Mucosa of descending colon (tissue), 3 donors: ENCODE results near the gene ZKSCAN5. TPM values are rescaled to one million over a fixed set of nuclear protein-coding genes. Genes with fewer than 3 reads are reported as not detected.

Experiments
- ATAC-seq: fragments of 200-7000 bp; cut with Tn5 transposase; one replicate; pipeline ENCODE4 v1.9.1; 2020; ENCODE audit warnings: mild to moderate bottlenecking, moderate library complexity
- DNase-seq, 3 donors: peaks; one replicate each; pipeline ENCODE4 v3.0.0-alpha.2; 2020
- H3K36me3 ChIP-seq: fragments of 200-600 bp; one replicate; pipeline ENCODE4 v1.8.0; 2021; ENCODE audit warnings: low read depth, mild to moderate bottlenecking
- H3K4me1 ChIP-seq: fragments of 200-600 bp; one replicate; pipeline ENCODE4 v1.8.0; 2021; ENCODE audit warnings: low read depth, mild to moderate bottlenecking
- H3K4me3 ChIP-seq: fragments of 200-600 bp; one replicate; pipeline ENCODE4 v1.8.0; 2021; ENCODE audit warnings: mild to moderate bottlenecking
- H3K9me3 ChIP-seq: fragments of 200-600 bp; one replicate; pipeline ENCODE4 v1.8.0; 2021; ENCODE audit warnings: mild to moderate bottlenecking
- intact Hi-C, 2 donors: fragments of 100-400 bp; cut with DNase I in 1 of 2; cut with micrococcal nuclease in 1 of 2; formaldehyde crosslinking; loops; one replicate each; pipeline versions ENCODE4 v1.11.0 to v1.11.1; 2022; cut with DNase I, micrococcal nuclease
- total RNA-seq, 3 donors: library from RNA; stranded (reverse); fragmentation: NEBNext Ultra II Directional in 2 of 3; extraction: Animal tissue kit (Norgen Biotek cat#: 25700) in 2 of 3; gene quantifications; one replicate each; pipeline versions ENCODE4 v1.2.1 to v1.2.4, GENCODE V29; 2021 to 2023
- TF ChIP-seq, protein P1 (sequence below): fragments of 200-600 bp; IDR thresholded peaks from one replicate; pipeline ENCODE4 v1.8.0; 2022; ENCODE audit warnings: antibody characterized with exemption, mild to moderate bottlenecking
- donor health status: DM: no; HTN: no; CAD: no; lungs with moderate emphysema.
- donor health status: DM: no; HTN: no; CAD: no.
- donor health status: DM: no; HTN: yes; CAD: no.

Gene ZKSCAN5
- total RNA-seq, 3 donors from 2014 or later = 5.9 to 10.0 (median 6.4) TPM

DNA sequence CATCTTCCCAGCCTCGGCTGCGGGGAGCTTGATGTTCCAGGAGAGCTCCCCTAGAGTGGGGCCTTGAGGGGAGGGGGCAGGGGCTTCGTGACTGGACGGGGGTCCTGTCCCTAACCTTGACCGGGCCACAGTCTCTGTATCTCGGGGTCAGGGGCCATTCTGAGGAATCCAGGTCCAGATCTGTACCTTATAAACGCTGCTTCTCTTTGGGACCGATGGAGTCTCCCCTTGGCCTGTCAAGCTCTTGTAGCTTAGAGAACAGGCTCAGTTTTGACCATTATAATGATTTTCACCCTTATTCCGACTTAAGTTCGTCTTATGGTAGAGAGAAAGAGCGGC lies 831 bp downstream of the ZKSCAN5 start:
- no peak for ATAC-seq
- intact Hi-C loops = no loop called here
- Histone ChIP-seq H3K4me3 (peak overlapping the region; percentile 59), H3K9me3 (no peaks in the 10 kb centered on the region), H3K36me3 (no peaks in the 10 kb centered on the region), H3K4me1 (peaks cover 37% of the 10 kb centered on the region)
- DNase-seq = no peak
- TF ChIP-seq, protein P1, sequence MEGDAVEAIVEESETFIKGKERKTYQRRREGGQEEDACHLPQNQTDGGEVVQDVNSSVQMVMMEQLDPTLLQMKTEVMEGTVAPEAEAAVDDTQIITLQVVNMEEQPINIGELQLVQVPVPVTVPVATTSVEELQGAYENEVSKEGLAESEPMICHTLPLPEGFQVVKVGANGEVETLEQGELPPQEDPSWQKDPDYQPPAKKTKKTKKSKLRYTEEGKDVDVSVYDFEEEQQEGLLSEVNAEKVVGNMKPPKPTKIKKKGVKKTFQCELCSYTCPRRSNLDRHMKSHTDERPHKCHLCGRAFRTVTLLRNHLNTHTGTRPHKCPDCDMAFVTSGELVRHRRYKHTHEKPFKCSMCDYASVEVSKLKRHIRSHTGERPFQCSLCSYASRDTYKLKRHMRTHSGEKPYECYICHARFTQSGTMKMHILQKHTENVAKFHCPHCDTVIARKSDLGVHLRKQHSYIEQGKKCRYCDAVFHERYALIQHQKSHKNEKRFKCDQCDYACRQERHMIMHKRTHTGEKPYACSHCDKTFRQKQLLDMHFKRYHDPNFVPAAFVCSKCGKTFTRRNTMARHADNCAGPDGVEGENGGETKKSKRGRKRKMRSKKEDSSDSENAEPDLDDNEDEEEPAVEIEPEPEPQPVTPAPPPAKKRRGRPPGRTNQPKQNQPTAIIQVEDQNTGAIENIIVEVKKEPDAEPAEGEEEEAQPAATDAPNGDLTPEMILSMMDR = no peak

DNA sequence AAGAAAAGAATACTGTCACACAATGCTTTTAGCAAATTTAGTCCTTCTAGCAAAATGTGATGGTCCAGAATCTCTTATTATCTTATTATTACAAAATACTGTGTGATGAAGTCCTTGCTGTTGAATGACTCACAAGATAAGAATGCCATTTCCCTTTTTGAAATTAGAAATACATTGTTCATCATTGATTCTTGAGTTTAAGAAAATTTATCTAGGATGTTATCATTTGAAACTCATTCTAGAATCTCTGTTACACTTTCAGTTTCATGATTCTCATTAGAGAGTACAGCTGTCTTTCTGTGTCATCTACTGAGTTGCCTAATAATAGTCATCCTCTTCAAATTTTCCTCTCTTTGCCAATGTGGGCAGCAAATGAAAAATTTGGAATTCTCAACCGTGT lies 9.6 kb downstream of the ZKSCAN5 start:
- intact Hi-C loops = no loop called here
- DNase-seq (no peak), ATAC-seq (no peak)
- Histone ChIP-seq H3K4me3 (no peak overlapping the region), H3K4me1 (no peaks in the 10 kb centered on the region), H3K9me3 (no peaks in the 10 kb centered on the region), H3K36me3 (no peaks in the 10 kb centered on the region)
- TF ChIP-seq, protein P1 = no peak

DNA sequence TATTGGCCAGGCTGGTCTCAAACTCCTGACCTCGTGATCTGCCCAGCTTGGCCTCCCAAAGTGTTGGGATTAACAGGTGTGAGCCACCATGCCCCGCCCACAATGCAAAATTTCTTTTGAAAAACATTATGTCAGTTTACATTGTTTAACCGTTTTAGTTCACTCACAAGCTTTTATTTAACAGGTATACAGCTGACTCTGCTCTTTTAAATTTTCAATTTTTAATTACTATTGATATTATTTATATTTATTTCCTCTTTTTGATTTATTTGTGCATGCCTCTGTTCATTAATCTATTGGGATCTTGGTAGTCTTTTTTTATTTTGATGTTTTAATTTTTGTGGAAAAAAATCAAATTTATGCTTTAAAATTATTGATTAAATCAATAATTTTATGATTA lies 16.9 kb downstream of the ZKSCAN5 start:
- Histone ChIP-seq H3K4me1 (no peaks in the 10 kb centered on the region), H3K4me3 (no peak overlapping the region), H3K36me3 (peaks cover 5% of the 10 kb centered on the region), H3K9me3 (no peaks in the 10 kb centered on the region)
- TF ChIP-seq, protein P1 = no peak
- DNase-seq = no peak
- ATAC-seq = no peak
- intact Hi-C loops = no loop called here

DNA sequence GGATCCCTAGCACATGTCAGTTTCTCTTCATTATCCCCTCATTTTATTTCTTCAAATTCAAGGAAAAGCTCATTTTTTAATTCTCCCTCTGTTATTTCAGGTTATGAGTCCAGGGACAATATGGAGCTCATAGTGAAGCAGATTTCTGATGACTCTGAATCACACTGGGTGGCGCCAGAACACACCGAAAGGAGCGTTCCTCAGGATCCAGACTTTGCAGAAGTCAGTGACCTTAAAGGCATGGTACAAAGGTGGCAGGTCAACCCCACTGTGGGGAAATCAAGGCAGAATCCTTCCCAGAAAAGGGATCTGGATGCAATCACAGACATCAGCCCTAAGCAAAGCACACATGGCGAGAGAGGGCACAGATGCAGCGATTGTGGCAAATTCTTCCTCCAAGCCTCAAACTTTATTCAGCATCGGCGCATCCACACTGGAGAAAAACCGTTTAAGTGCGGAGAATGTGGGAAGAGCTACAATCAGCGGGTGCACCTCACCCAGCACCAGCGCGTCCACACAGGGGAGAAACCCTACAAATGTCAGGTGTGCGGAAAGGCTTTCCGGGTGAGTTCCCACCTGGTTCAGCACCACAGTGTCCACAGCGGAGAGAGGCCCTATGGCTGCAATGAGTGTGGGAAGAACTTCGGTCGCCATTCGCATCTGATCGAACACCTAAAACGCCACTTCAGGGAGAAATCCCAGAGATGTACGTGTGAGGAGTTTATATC lies 21.4 kb downstream of the ZKSCAN5 start:
- intact Hi-C loops = no loop called here
- no peaks in the 10 kb centered on the region for H3K4me1 ChIP-seq
- no peak overlapping the region for H3K4me3 ChIP-seq
- peaks cover 5% of the 10 kb centered on the region for H3K36me3 ChIP-seq
- TF ChIP-seq, protein P1 = no peak
- peak in 1 of 3 donors; percentile 32 for DNase-seq
- H3K9me3 ChIP-seq = peaks cover 21% of the 10 kb centered on the region
- peak; percentile 57 for ATAC-seq

DNA sequence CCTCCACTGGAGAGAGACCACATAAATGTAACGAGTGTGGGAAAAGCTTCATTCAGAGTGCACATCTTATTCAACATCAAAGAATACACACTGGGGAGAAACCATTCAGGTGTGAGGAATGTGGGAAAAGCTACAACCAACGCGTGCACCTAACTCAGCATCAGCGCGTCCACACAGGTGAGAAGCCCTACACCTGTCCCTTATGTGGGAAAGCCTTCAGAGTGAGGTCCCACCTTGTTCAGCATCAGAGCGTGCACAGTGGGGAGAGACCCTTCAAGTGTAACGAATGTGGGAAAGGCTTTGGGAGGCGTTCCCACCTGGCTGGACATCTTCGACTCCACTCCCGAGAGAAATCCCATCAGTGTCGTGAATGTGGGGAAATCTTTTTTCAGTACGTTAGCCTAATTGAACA lies 26.9 kb downstream of the ZKSCAN5 start:
- no peak for DNase-seq
- peaks cover 56% of the 10 kb centered on the region for H3K9me3 ChIP-seq
- TF ChIP-seq, protein P1 = no peak
- ATAC-seq = no peak
- H3K36me3 ChIP-seq = peaks cover 8% of the 10 kb centered on the region
- no peak overlapping the region for H3K4me3 ChIP-seq
- H3K4me1 ChIP-seq = no peaks in the 10 kb centered on the region
- intact Hi-C loops = no loop called here

DNA sequence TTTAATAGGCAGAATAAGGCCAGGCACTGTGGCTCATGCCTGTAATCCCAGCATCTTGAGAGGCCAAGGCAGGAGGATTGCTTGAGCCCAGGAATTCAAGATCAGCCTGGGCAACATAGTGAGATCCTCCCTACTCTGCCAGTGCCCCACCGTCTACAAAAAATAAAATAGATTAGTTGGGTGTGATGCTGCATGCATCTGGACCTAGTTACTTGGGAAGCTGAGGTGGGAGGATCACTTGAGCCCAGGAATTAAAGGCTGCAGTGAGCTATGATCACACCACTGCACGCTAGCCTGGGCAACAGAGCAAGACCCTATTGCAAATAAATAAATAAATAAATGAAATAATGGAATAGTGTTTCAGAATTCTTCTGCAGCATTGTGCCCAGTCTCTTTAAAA lies 31.2 kb downstream of the ZKSCAN5 start:
- H3K4me1 ChIP-seq = no peaks in the 10 kb centered on the region
- no peak for ATAC-seq

More for the DNA sequence above, 31.2 kb downstream of the ZKSCAN5 start:
- Histone ChIP-seq H3K36me3 (peaks cover 8% of the 10 kb centered on the region), H3K9me3 (peaks cover 63% of the 10 kb centered on the region), H3K4me3 (no peak overlapping the region)
- TF ChIP-seq, protein P1 = no peak
- intact Hi-C loops = no loop called here
- no peak for DNase-seq
